C1 segment of cervical spinal cord (tissue), 14 donors: ENCODE data around the gene B3GLCT.

Source experiments
- DNase-seq, 14 donors: peaks; one replicate each; lab custom pipeline; 2025; lab: John Stamatoyannopoulos, UW

B3GLCT gene

GRCh38 chr13:31349156-31349555 lies 149.4 kb downstream of the B3GLCT start:
- no peak for DNase-seq

DNA sequence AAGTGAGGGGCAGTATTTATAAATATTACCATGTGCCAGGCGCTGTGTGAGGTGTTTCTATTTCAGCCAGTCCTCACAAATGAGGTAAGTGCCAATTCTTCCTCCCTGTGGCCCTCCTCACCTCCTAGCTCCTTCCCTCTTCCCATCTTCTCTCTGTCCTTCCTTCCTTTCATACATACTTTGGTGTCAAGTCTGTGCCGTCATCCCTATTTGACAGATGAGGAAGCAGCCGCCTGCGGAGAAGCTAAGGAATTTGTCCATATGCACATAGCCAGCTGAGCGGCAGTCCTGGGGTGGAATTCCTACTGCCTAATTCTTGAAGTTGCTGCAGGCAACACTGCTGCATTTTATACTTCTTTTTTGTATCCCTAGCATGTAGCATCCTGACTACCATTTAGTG lies 150.8 kb downstream of the B3GLCT start:
- no peak for DNase-seq

DNA sequence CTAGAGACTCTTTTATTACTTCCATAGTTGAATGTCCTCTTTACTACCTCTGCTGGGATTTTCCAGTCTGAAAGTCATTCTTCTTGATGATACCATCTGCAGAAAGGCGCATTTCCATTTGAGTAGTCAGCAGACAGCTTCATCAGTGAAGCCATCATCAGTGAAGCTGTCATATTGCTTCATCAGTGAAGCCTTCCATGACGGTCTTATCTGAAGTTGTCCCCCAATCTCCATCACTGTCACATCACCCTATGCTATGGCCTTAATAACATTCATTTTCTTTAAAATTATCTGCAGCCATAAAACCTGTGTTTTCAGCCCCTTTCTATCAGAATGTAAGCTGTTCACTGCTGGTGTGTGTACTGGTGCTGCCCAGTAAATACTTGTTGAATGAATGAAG lies 151.6 kb downstream of the B3GLCT start:
- no peak for DNase-seq

DNA sequence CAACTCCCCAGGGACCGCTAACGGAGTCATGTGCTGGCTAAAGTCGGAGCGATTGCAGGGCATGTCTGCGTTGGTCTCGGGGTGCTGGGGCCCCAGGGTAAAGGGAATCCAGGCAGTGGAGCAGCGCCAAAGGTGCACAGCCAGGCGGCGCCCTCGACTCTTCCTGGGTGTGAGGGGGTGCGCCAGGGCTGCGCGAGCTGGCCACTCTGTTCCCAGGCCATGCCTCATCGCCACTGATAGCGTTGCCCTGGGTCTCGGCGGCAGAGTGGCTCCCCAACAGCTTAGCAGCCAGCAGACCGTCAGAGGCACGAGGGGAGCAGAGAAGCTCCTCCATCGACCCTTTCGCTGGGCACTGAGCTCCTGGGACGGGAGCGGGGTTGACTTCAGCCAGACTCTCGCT lies 152.7 kb downstream of the B3GLCT start:
- no peak for DNase-seq

DNA sequence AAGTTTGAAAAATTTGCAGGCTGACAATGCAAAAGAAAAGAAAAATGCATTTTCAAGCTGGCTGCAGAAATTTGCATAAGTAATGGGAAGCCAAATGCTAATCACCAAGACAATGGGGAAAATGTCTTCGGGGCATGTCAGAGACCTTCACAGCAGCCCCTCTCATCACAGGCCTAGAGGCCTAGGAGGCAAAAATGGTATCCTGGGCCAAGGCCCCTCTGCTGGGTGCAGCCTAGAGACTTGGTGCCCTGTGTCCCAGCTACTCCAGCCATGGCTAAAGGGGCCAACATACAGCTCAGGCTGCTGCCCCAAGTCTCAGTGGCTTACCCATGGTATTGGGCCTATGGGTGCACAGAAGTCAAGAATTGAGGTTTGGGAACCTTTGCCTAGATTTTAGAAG lies 155.2 kb downstream of the B3GLCT start:
- no peak for DNase-seq

- DNase-seq: no peak
These were observed 157.2 kb downstream of the B3GLCT start for GRCh38 chr13:31356991-31357390.

DNA sequence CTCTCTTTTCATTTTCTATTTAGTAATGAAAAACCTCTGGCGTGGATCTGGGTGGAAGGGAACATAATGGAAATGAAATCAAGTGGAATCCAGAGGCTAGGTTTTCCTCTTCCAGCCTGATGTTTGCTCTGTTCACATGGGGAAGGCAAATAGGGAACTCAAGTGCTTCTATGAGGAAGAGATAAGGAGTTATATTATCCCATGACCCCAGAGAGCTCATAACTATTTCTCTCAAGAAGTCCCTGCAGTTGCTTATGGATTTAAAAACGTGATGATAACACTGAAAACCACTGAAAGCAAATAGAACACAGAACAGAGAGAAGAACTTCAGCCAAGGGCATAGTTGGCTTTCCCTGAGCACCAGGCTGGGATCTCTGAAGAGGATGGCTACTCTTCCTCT lies 157.8 kb downstream of the B3GLCT start:
- DNase-seq: no peak

- no peak for DNase-seq
These were observed 161.9 kb downstream of the B3GLCT start for GRCh38 chr13:31361673-31362072.

- DNase-seq: no peak
These were observed 165.9 kb downstream of the B3GLCT start for GRCh38 chr13:31365630-31366029.

GRCh38 chr13:31367410-31367809 lies 167.6 kb downstream of the B3GLCT start:
- no peak for DNase-seq

- DNase-seq: no peak
These were observed 169.4 kb downstream of the B3GLCT start for GRCh38 chr13:31369213-31369612.

GRCh38 chr13:31372454-31372853 lies 172.7 kb downstream of the B3GLCT start:
- DNase-seq: no peak

DNA sequence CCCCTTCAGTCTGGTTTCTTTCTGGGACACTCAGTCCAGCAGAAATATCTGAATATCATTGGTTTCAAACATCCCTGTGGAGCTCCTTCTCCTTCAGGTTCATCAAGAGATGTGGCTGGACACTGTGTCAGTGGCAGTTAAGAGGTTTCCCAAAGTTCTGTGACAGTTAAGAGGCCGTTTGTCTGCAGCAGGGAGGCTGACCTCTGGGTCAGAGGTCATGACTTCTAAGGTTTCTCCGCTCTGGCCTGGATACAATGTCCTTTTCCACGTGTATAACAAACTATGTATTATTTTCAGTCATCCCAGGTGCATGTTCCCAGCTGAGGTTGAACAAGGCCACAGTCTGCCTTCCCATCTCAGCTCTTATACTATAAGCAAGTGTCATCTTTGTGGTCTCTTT lies 174.9 kb downstream of the B3GLCT start:
- DNase-seq: no peak

- DNase-seq: no peak
These were observed 178.2 kb downstream of the B3GLCT start for GRCh38 chr13:31377946-31378345.

DNA sequence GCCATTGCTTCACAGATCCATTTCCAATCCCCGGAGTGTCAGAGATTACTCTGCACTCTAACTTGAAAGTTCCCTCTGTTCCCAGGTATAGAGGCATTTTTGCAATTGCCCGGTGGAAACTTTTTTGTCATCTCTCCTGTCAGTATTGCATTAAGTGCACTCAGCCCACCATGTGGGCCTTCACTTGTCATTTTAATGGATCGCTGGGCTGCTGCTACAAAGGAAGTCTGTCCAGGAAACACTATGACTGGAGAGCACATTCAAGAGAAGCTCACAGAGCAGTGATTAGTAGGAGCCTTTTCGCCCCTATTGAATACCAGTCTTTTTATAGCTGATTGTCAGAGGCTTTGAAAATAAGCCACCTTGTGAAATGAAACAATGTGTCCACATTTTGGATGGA lies 180.9 kb downstream of the B3GLCT start:
- DNase-seq: no peak
